VCaP (cell line): ENCODE measurements around the gene UBC.
A peak's percentile ranks its signal among the peaks of the same experiment; 100 is the strongest.
"Not testable (repeated sequence)": the region's sequence is repeated elsewhere in the genome, so short reads cannot be mapped to it uniquely, and the experiment has no call there.

ENCODE experiments used
- H3K27ac ChIP-seq: fragments of 450-650 bp; 2 replicates; pipeline ENCODE4 v1.5.1; 2017
- CTCF ChIP-seq: fragments of 450-650 bp; conservative IDR thresholded peaks from 2 replicates; pipeline ENCODE4 v1.5.1; 2017; ENCODE audit warnings: mild to moderate bottlenecking, moderate library complexity

Gene UBC

DNA sequence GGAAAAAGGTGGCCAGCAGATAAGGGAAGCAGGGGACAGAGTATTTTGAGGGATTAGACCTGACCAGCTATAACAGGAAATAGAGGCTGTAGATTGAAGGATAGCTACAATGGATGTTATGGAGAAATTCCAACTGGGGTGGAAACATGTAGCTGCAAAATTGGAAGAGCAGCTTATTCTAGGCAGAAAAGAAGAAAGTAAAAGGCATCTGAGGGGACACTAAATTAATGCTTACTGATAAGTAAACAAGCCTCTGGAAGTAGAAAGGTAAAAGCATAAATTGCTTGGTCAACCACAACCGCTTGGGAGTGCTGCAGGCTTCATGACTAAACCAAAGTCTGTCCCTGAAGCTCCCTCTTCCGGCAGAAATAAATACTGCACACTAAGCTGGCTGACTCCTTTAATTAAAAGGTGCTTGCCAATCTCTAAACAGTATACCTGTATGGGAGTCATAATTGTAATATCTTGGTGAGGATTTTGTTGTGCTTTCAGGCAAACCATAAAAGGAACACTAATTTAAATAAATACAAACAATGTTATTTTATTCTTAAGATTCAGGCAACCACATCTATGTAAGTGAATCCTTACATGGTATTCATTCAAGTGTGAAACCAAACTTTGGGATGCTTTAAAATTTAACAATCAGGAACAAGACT is 7.7 kb downstream of the UBC start:
- peak; percentile 99 for TF ChIP-seq CTCF
- H3K27ac ChIP-seq: peak overlapping the region; percentile 20

DNA sequence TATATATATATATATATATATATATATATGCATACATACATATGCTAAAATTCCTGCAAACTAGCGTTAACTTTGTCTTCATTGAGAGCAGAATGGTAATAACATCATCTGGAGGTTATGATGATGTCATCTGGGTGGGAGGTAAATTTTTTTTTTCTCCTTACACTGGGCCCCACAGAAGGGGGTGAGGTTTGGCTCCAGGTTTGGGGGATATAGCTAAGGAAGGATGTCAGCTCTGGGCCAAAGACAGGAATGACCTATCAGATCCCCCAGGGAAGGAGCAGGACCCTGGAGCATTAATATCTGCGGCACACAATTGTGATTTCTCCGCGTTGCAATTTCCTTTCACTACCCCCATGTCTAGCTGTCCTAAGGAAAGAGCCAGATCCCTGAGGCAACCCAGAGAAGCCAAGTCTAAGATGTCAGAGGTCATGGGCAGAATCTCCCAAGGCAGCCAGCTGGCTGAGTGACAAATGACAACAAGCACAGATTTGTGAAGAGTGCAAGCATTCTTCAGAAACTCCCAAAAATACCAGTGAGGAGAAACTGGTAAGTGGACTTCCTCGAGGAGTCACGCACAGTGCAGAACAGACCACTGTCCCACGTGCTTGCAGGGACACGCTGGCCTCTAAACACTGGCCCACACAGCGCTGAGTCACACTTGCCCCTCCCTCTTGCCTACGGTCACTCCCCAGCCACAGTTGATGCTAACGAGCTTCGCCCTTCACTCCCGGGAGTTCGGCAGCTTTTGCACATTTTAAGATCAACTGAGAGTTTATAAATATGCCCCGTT is 9.9 kb downstream of the UBC start:
- TF ChIP-seq CTCF: no peak
- peak overlapping the region; percentile 20 for H3K27ac ChIP-seq

- no peak for TF ChIP-seq CTCF
- no peak overlapping the region for H3K27ac ChIP-seq
Observed at GRCh38 chr12:124902916-124903315, 11.5 kb downstream of the UBC start.

- H3K27ac ChIP-seq: no peak overlapping the region
- TF ChIP-seq CTCF: no peak
Observed at GRCh38 chr12:124901003-124901402, 13.4 kb downstream of the UBC start.

DNA sequence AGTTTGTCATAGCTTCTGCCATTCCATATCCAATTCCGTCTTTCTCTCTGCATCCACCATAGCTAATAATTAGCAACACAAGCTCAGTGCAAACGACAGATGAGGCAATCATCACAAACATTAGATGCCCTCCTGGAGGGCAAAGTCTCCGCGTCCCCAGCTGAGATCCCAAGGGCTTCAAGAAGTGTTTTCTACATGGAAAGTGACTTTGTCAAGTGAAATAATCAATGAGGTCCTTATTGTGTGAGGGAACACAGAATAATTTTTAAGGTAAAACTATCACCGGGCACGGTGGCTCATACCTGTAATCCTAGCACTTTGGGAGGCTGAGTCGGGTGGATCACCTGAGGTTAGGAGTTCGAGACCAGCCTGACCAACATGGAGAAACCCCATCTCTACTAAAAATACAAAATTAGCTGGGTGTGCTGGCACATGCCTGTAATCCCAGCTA is 14.1 kb downstream of the UBC start:
- not testable (repeated sequence) for H3K27ac ChIP-seq

- no peak overlapping the region for H3K27ac ChIP-seq
- no peak for TF ChIP-seq CTCF
Observed at GRCh38 chr12:124898923-124899294, 15.5 kb downstream of the UBC start.

GRCh38 chr12:124898200-124898922 is 16.1 kb downstream of the UBC start:
- TF ChIP-seq CTCF: peak; percentile 69
- no peak overlapping the region for H3K27ac ChIP-seq
